Panc1 (cell line): ENCODE results near the gene H1-8. TPM values are rescaled to one million over a fixed set of nuclear protein-coding genes. Genes with fewer than 3 reads are reported as not detected.

Source experiments
- ATAC-seq: fragments of 200-7000 bp; cut with Tn5 transposase; 2 replicates; pipeline ENCODE4 v1.9.1; 2020; ENCODE audit warnings: mild to moderate bottlenecking, moderate library complexity
- BruUV-seq: library from RNA; stranded (reverse); fragments of 400-500 nt; replicated peaks from 2 replicates; lab custom pipeline; 2021; lab: Mats Ljungman, UMichigan
- CTCF ChIA-PET: fragments of 300-600 bp; sonication (Branson Sonifier 250); formaldehyde crosslinking; loops from one replicate; lab custom pipeline; 2022; ENCODE audit warnings: antibody characterized with exemption; lab: Charles Lee
- POLR2A ChIA-PET: fragments of 300-600 bp; sonication (Branson Sonifier 250); formaldehyde crosslinking; loops from one replicate; lab custom pipeline; 2022; ENCODE audit warnings: antibody characterized with exemption; lab: Charles Lee
- DNase-seq: peaks from one replicate; pipeline ENCODE4 v3.0.0-alpha.2; 2010; ENCODE audit warnings: low read depth, low spot score
- H3K27ac ChIP-seq: 2 replicates; pipeline ENCODE4 v1.5.1; 2011; ENCODE audit warnings: mild to moderate bottlenecking, low read length, inconsistent platforms
- H3K27me3 ChIP-seq: fragments of 200-500 bp; sonication (Bioruptor generic); 2 replicates; pipeline ENCODE4 v1.6.0; 2014; ENCODE audit warnings: low read length, inconsistent platforms; ENCODE audit not compliant: control insufficient read depth, insufficient read depth
- H3K36me3 ChIP-seq: fragments of 200-500 bp; sonication (Bioruptor generic); 2 replicates; pipeline ENCODE4 v1.5.1; 2014; ENCODE audit warnings: inconsistent platforms, mild to moderate bottlenecking, low read length, moderate library complexity; ENCODE audit not compliant: control insufficient read depth, insufficient read depth
- H3K4me1 ChIP-seq: 2 replicates; pipeline ENCODE4 v1.5.1; 2011; ENCODE audit warnings: inconsistent platforms, mild to moderate bottlenecking, low read length, moderate library complexity; ENCODE audit not compliant: control insufficient read depth, insufficient read depth
- H3K4me3 ChIP-seq, 2 experiments: 2 replicates each; pipeline ENCODE4 v1.5.1; 2011 to 2012; ENCODE audit warnings: low read depth in 2 of 2, low read length in 2 of 2, mild to moderate bottlenecking in 2 of 2, inconsistent platforms in 1 of 2, moderate library complexity in 1 of 2
- H3K9me3 ChIP-seq: fragments of 200-500 bp; sonication (Bioruptor generic); 2 replicates; pipeline ENCODE4 v1.5.1; 2014; ENCODE audit warnings: low read depth, mild to moderate bottlenecking, inconsistent platforms, low read length, moderate library complexity; ENCODE audit not compliant: control insufficient read depth, insufficient read depth
- CTCF ChIP-seq: fragments of 450-650 bp; IDR thresholded peaks from 2 replicates; pipeline ENCODE4 v1.5.1; 2017; ENCODE audit warnings: mild to moderate bottlenecking
- POLR2AphosphoS5 ChIP-seq: IDR thresholded peaks from 2 replicates; pipeline ENCODE4 v1.6.1; 2012; ENCODE audit warnings: mild to moderate bottlenecking, low read depth, low read length, moderate library complexity
- REST ChIP-seq, 2 experiments: IDR thresholded peaks; 2 replicates each; pipeline ENCODE4 v1.6.1; 2011 to 2012; ENCODE audit warnings: low read depth in 2 of 2, control low read depth in 1 of 2, low read length in 1 of 2, mild to moderate bottlenecking in 1 of 2, moderate library complexity in 1 of 2; ENCODE audit not compliant: insufficient read depth in 1 of 2
- SIN3A ChIP-seq: IDR thresholded peaks from 2 replicates; pipeline ENCODE4 v1.6.1; 2012; ENCODE audit warnings: low read depth, mild to moderate bottlenecking, low read length, moderate library complexity, borderline replicate concordance; ENCODE audit not compliant: insufficient read depth
- TCF7L2 ChIP-seq: IDR thresholded peaks from 2 replicates; pipeline ENCODE4 v1.6.1; 2011; ENCODE audit warnings: mild to moderate bottlenecking, low read depth, low read length, inconsistent platforms
- in situ Hi-C: cut with HindIII; loops from 2 replicates; pipeline ENCODE4 v1.10.0; 2016; ENCODE audit warnings: low sequenced_read_pairs, low pct_unique_long_range_greater_than_20kb
- intact Hi-C: fragments of 100-400 bp; cut with micrococcal nuclease; formaldehyde crosslinking; loops from one replicate; pipeline ENCODE4 v1.10.0; 2022; ENCODE audit not compliant: unreplicated experiment
- total RNA-seq: library from RNA; stranded (reverse); gene quantifications from one replicate; pipeline ENCODE4 v1.2.1, GENCODE V29; 2021; ENCODE audit not compliant: unreplicated experiment

Gene H1-8
- total RNA-seq, 1 experiment from 2014 or later: not detected

GRCh38 chr3:129556358-129556695 lies 13.4 kb downstream of the H1-8 start:
- no TSS peak for BruUV-seq
- POLR2A ChIA-PET: no interaction called here
- no peak for ATAC-seq
- Histone ChIP-seq H3K4me3 (no peak overlapping the region), H3K27ac (no peak overlapping the region), H3K36me3 (peaks cover 7% of the 10 kb centered on the region), H3K27me3 (no peaks in the 10 kb centered on the region), H3K9me3 (no peaks in the 10 kb centered on the region), H3K4me1 (peaks cover 18% of the 10 kb centered on the region)
- CTCF ChIA-PET: interaction anchor here (0.7 kb wide), 1 partner anchor 57 kb away, joined by 3 read pairs; no protein-coding TSS in a partner anchor
- intact Hi-C loops (loop anchor here (5.0 kb wide), 1 partner anchor 64 kb away; no protein-coding TSS in a partner anchor), in situ Hi-C loops (no loop called here)
- no peak for DNase-seq
- TF ChIP-seq SIN3A (no peak), REST (IDR thresholded peaks at IDR 0.05; ENCODE audit: insufficient read depth in 1 of 2, low read depth in 2 of 2, low read length in 1 of 2) (no peak), POLR2AphosphoS5 (no peak), CTCF (no peak), TCF7L2 (no peak)

GRCh38 chr3:129556890-129557547 lies 14.0 kb downstream of the H1-8 start:
- H3K36me3 ChIP-seq: peaks cover 7% of the 10 kb centered on the region
- BruUV-seq: no TSS peak
- intact Hi-C loops (loop anchor here (5.0 kb wide), 1 partner anchor 65 kb away; no protein-coding TSS in a partner anchor), in situ Hi-C loops (no loop called here)
- ChIA-PET POLR2A (no interaction called here), CTCF (interaction anchor here (0.6 to 0.7 kb wide), 2 partner anchors 48 to 57 kb away, joined by 3 read pairs; no protein-coding TSS in a partner anchor)
- DNase-seq: no peak
- no peak overlapping the region for H3K27ac ChIP-seq
- TF ChIP-seq REST (IDR thresholded peaks at IDR 0.05; ENCODE audit: insufficient read depth in 1 of 2, low read depth in 2 of 2, low read length in 1 of 2) (no peak), SIN3A (no peak), CTCF (no peak), POLR2AphosphoS5 (no peak), TCF7L2 (no peak)
- peaks cover 20% of the 10 kb centered on the region for H3K4me1 ChIP-seq
- no peaks in the 10 kb centered on the region for H3K27me3 ChIP-seq
- no peak for ATAC-seq
- H3K4me3 ChIP-seq: no peak overlapping the region
- no peaks in the 10 kb centered on the region for H3K9me3 ChIP-seq
